ENCODE measurements around the gene SHROOM2.
A peak's percentile ranks its signal among the peaks of the same experiment; 100 is the strongest.
"Not testable (repeated sequence)": the region's sequence is repeated elsewhere in the genome, so short reads cannot be mapped to it uniquely, and the experiment has no call there.

Gene SHROOM2

GRCh38 chrX:9765072-9765736, 21.0 kb upstream of the SHROOM2 start:
- no peak for DNase-seq (ENCODE audit: low read depth)
- no peak overlapping the region for H3K4me3 ChIP-seq (ENCODE audit: low read depth, low read length)
- TF ChIP-seq, protein P1, sequence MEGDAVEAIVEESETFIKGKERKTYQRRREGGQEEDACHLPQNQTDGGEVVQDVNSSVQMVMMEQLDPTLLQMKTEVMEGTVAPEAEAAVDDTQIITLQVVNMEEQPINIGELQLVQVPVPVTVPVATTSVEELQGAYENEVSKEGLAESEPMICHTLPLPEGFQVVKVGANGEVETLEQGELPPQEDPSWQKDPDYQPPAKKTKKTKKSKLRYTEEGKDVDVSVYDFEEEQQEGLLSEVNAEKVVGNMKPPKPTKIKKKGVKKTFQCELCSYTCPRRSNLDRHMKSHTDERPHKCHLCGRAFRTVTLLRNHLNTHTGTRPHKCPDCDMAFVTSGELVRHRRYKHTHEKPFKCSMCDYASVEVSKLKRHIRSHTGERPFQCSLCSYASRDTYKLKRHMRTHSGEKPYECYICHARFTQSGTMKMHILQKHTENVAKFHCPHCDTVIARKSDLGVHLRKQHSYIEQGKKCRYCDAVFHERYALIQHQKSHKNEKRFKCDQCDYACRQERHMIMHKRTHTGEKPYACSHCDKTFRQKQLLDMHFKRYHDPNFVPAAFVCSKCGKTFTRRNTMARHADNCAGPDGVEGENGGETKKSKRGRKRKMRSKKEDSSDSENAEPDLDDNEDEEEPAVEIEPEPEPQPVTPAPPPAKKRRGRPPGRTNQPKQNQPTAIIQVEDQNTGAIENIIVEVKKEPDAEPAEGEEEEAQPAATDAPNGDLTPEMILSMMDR (IDR thresholded peaks at IDR 0.05; ENCODE audit: insufficient read depth, low read depth, low read length, missing control alignments) = no peak

- TF ChIP-seq, protein P1 (IDR thresholded peaks at IDR 0.05; ENCODE audit: insufficient read depth, low read depth, low read length, missing control alignments) = no peak
- H3K4me3 ChIP-seq (ENCODE audit: low read depth, low read length) = no peak within 1 kb of the TSS
- no peak for DNase-seq (ENCODE audit: low read depth)
Measured at GRCh38 chrX:9765737-9766097, 20.5 kb upstream of the SHROOM2 start, which contains the start of gene GPR143. TSS of gene GPR143 (minus strand) at chrX:9765847. CDS start at chrX:9765817, 30 bp downstream.

DNA sequence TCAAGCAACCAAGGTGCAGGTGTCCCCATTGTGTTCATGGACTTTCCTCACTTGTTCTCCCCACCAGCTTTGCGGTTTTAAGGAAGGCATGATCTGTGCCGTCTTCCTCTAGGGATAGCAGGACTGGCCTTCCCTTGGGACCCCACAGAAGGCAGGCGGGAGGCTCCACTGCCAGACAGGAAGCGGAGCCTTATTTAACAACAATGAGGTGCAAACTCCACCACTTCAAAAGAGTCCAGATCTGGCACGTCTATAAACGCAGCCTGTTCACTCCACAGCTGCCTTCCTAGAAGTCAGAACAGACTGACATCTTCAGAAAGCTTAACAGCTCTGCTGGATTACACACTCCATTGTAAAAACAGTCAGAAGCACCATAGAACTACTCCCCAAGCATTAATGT, 18.9 kb upstream of the SHROOM2 start:
- TF ChIP-seq, protein P1 (IDR thresholded peaks at IDR 0.05; ENCODE audit: insufficient read depth, low read depth, low read length, missing control alignments) = no peak
- H3K4me3 ChIP-seq (ENCODE audit: low read depth, low read length) = no peak overlapping the region
- DNase-seq (ENCODE audit: low read depth) = no peak

- DNase-seq (ENCODE audit: low read depth); H3K4me3 ChIP-seq (ENCODE audit: low read depth, low read length): not testable (repeated sequence)
Measured at GRCh38 chrX:9768321-9768839, 17.8 kb upstream of the SHROOM2 start.

GRCh38 chrX:9770319-9770718, 15.9 kb upstream of the SHROOM2 start:
- TF ChIP-seq, protein P1 (IDR thresholded peaks at IDR 0.05; ENCODE audit: insufficient read depth, low read depth, low read length, missing control alignments) = no peak
- no peak for DNase-seq (ENCODE audit: low read depth)
- no peak overlapping the region for H3K4me3 ChIP-seq (ENCODE audit: low read depth, low read length)

- H3K4me3 ChIP-seq (ENCODE audit: low read depth, low read length) = no peak overlapping the region
- TF ChIP-seq, protein P1 (IDR thresholded peaks at IDR 0.05; ENCODE audit: insufficient read depth, low read depth, low read length, missing control alignments) = no peak
- DNase-seq (ENCODE audit: low read depth) = no peak
Measured at GRCh38 chrX:9772943-9773342, 13.3 kb upstream of the SHROOM2 start.

- peak; percentile 20 for DNase-seq (ENCODE audit: low read depth)
- TF ChIP-seq, protein P1 (IDR thresholded peaks at IDR 0.05; ENCODE audit: insufficient read depth, low read depth, low read length, missing control alignments) = no peak
- H3K4me3 ChIP-seq (ENCODE audit: low read depth, low read length) = no peak overlapping the region
Measured at GRCh38 chrX:9775930-9776329, 10.3 kb upstream of the SHROOM2 start.
